ENCODE results near the gene HTRA1.

DNA sequence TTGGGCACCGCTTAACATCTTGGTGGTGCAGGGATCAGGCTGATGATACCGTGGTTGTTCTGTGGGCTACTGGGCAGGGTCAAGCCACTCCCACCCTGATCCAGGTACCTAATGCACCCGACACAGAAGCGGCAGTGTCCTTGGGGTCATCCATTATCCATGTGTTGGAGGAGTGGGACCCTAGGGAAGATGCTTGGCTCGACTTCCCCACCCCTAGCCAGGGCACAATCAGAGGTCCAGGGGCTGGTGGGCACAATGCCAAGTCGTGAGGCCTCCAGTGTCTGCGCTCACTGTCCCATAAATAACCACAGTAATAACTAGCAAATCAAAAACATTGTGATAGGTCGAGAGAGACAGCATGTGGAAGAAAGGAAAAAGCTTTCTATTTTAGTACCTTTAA, 37.7 kb downstream of the HTRA1 start:
- TF ChIP-seq CTCF (IDR thresholded peaks at IDR 0.05 in 2 of 3, conservative IDR thresholded peaks at IDR 0.05 in 1 of 3; ENCODE audit: control insufficient read depth in 2 of 3, extremely low read depth in 1 of 3, insufficient read depth in 1 of 3, low read depth in 3 of 3, low read length in 3 of 3) (no peak), ZSCAN29 (IDR thresholded peaks at IDR 0.05) (no peak), CEBPZ (IDR thresholded peaks at IDR 0.05; ENCODE audit: low read depth, low read length) (no peak), BHLHE40 (IDR thresholded peaks at IDR 0.05; ENCODE audit: borderline replicate concordance in 1 of 2, low read depth in 2 of 2, low read length in 1 of 2) (no peak), LARP7 (IDR thresholded peaks at IDR 0.05) (no peak), BACH1 (IDR thresholded peaks at IDR 0.05; ENCODE audit: borderline replicate concordance) (no peak), POLR2A (IDR thresholded peaks at IDR 0.05; ENCODE audit: low read depth, low read length) (no peak), CEBPB (IDR thresholded peaks at IDR 0.05; ENCODE audit: borderline replicate concordance in 1 of 2, low read depth in 2 of 2, low read length in 2 of 2) (no peak), RFX5 (IDR thresholded peaks at IDR 0.05; ENCODE audit: low read depth, low read length) (no peak)
- TF ChIP-seq, protein P1, sequence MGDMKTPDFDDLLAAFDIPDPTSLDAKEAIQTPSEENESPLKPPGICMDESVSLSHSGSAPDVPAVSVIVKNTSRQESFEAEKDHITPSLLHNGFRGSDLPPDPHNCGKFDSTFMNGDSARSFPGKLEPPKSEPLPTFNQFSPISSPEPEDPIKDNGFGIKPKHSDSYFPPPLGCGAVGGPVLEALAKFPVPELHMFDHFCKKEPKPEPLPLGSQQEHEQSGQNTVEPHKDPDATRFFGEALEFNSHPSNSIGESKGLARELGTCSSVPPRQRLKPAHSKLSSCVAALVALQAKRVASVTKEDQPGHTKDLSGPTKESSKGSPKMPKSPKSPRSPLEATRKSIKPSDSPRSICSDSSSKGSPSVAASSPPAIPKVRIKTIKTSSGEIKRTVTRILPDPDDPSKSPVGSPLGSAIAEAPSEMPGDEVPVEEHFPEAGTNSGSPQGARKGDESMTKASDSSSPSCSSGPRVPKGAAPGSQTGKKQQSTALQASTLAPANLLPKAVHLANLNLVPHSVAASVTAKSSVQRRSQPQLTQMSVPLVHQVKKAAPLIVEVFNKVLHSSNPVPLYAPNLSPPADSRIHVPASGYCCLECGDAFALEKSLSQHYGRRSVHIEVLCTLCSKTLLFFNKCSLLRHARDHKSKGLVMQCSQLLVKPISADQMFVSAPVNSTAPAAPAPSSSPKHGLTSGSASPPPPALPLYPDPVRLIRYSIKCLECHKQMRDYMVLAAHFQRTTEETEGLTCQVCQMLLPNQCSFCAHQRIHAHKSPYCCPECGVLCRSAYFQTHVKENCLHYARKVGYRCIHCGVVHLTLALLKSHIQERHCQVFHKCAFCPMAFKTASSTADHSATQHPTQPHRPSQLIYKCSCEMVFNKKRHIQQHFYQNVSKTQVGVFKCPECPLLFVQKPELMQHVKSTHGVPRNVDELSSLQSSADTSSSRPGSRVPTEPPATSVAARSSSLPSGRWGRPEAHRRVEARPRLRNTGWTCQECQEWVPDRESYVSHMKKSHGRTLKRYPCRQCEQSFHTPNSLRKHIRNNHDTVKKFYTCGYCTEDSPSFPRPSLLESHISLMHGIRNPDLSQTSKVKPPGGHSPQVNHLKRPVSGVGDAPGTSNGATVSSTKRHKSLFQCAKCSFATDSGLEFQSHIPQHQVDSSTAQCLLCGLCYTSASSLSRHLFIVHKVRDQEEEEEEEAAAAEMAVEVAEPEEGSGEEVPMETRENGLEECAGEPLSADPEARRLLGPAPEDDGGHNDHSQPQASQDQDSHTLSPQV (IDR thresholded peaks at IDR 0.05) = no peak
- TF ChIP-seq, protein P2, sequence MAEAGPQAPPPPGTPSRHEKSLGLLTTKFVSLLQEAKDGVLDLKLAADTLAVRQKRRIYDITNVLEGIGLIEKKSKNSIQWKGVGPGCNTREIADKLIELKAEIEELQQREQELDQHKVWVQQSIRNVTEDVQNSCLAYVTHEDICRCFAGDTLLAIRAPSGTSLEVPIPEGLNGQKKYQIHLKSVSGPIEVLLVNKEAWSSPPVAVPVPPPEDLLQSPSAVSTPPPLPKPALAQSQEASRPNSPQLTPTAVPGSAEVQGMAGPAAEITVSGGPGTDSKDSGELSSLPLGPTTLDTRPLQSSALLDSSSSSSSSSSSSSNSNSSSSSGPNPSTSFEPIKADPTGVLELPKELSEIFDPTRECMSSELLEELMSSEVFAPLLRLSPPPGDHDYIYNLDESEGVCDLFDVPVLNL (IDR thresholded peaks at IDR 0.05; ENCODE audit: low read depth, low read length) = no peak
- TF ChIP-seq, protein P3, sequence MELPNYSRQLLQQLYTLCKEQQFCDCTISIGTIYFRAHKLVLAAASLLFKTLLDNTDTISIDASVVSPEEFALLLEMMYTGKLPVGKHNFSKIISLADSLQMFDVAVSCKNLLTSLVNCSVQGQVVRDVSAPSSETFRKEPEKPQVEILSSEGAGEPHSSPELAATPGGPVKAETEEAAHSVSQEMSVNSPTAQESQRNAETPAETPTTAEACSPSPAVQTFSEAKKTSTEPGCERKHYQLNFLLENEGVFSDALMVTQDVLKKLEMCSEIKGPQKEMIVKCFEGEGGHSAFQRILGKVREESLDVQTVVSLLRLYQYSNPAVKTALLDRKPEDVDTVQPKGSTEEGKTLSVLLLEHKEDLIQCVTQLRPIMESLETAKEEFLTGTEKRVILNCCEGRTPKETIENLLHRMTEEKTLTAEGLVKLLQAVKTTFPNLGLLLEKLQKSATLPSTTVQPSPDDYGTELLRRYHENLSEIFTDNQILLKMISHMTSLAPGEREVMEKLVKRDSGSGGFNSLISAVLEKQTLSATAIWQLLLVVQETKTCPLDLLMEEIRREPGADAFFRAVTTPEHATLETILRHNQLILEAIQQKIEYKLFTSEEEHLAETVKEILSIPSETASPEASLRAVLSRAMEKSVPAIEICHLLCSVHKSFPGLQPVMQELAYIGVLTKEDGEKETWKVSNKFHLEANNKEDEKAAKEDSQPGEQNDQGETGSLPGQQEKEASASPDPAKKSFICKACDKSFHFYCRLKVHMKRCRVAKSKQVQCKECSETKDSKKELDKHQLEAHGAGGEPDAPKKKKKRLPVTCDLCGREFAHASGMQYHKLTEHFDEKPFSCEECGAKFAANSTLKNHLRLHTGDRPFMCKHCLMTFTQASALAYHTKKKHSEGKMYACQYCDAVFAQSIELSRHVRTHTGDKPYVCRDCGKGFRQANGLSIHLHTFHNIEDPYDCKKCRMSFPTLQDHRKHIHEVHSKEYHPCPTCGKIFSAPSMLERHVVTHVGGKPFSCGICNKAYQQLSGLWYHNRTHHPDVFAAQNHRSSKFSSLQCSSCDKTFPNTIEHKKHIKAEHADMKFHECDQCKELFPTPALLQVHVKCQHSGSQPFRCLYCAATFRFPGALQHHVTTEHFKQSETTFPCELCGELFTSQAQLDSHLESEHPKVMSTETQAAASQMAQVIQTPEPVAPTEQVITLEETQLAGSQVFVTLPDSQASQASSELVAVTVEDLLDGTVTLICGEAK (IDR thresholded peaks at IDR 0.05; ENCODE audit: borderline replicate concordance) = no peak
- TF ChIP-seq, protein P4, sequence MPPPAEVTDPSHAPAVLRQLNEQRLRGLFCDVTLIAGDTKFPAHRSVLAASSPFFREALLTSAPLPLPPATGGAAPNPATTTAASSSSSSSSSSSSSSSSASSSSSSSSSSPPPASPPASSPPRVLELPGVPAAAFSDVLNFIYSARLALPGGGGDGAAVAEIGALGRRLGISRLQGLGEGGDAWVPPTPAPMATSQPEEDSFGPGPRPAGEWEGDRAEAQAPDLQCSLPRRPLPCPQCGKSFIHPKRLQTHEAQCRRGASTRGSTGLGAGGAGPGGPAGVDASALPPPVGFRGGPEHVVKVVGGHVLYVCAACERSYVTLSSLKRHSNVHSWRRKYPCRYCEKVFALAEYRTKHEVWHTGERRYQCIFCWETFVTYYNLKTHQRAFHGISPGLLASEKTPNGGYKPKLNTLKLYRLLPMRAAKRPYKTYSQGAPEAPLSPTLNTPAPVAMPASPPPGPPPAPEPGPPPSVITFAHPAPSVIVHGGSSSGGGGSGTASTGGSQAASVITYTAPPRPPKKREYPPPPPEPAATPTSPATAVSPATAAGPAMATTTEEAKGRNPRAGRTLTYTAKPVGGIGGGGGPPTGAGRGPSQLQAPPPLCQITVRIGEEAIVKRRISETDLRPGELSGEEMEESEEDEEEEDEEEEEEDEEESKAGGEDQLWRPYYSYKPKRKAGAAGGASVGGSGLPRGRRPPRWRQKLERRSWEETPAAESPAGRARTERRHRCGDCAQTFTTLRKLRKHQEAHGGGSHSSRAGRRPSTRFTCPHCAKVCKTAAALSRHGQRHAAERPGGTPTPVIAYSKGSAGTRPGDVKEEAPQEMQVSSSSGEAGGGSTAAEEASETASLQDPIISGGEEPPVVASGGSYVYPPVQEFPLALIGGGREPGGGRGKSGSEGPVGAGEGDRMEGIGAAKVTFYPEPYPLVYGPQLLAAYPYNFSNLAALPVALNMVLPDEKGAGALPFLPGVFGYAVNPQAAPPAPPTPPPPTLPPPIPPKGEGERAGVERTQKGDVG (CRISPR knock-in tag; IDR thresholded peaks at IDR 0.05) = no peak

Measured in GM12878 (cell line).